Gastroesophageal sphincter (tissue), 4 donors: ENCODE results near the gene CTNND2. TPM values are rescaled to one million over a fixed set of nuclear protein-coding genes. Genes with fewer than 3 reads are reported as not detected.

ENCODE experiments used
- ATAC-seq: fragments of 150-250 bp; one replicate; pipeline ENCODE4 v1.9.1; 2016; ENCODE audit warnings: mild to moderate bottlenecking, moderate library complexity
- H3K27ac ChIP-seq, 4 donors: fragments of 200-600 bp; sonication (generic) in 3 of 4; 1 replicate in 3 of 4; 2 replicates in 1 of 4; pipeline ENCODE4 v1.5.1; 2016 to 2019
- H3K27me3 ChIP-seq: fragments of 200-600 bp; sonication (generic); one replicate; pipeline ENCODE4 v1.5.1; 2019
- H3K36me3 ChIP-seq, 2 donors: fragments of 200-600 bp; sonication (generic); one replicate each; pipeline ENCODE4 v1.5.1; 2019; ENCODE audit warnings: control low read depth in 1 of 2
- H3K4me1 ChIP-seq, 3 donors: fragments of 200-600 bp; sonication (generic); 1 replicate in 2 of 3; 2 replicates in 1 of 3; pipeline ENCODE4 v1.5.1; 2016 to 2019; ENCODE audit warnings: control low read depth in 2 of 3
- H3K4me3 ChIP-seq, 2 donors: fragments of 200-600 bp; sonication (generic); one replicate each; pipeline ENCODE4 v1.5.1; 2019; ENCODE audit warnings: mild to moderate bottlenecking in 1 of 2, moderate library complexity in 1 of 2
- H3K9me3 ChIP-seq, 3 donors: fragments of 200-600 bp; sonication (generic); one replicate each; pipeline ENCODE4 v1.5.1; 2017 to 2019; ENCODE audit warnings: control low read depth in 2 of 3
- CTCF ChIP-seq, 4 experiments: fragments of 200-600 bp in 2 of 4; fragments of 450-650 bp in 2 of 4; sonication (generic) in 1 of 4; IDR thresholded peaks; one replicate each; pipeline ENCODE4 v1.5.1; 2017 to 2019; ENCODE audit warnings: antibody characterized with exemption in 4 of 4, mild to moderate bottlenecking in 2 of 4, moderate library complexity in 2 of 4
- EP300 ChIP-seq: sonication (generic); formaldehyde crosslinking; IDR thresholded peaks from one replicate; pipeline ENCODE4 v1.6.1; 2017; ENCODE audit warnings: antibody characterized with exemption, mild to moderate bottlenecking
- POLR2A ChIP-seq, 2 donors: fragments of 450-650 bp; IDR thresholded peaks; one replicate each; pipeline ENCODE4 v1.6.1; 2017; ENCODE audit warnings: antibody characterized with exemption in 2 of 2, mild to moderate bottlenecking in 2 of 2, moderate library complexity in 1 of 2
- POLR2AphosphoS5 ChIP-seq: sonication (generic); formaldehyde crosslinking; IDR thresholded peaks from one replicate; pipeline ENCODE4 v1.6.1; 2017; ENCODE audit warnings: antibody characterized with exemption
- WGBS, 2 donors: methylation state at CpG; one replicate each; pipeline ENCODE4 v1.1.5; 2018; ENCODE audit warnings: low coverage in 1 of 2; 5-methylcytosine and 5-hydroxymethylcytosine counted together
- total RNA-seq, 4 donors: library from RNA; depleted of rRNA; stranded (reverse); fragments of >200 nt; gene quantifications; one replicate each; pipeline ENCODE4 v1.1.0, GENCODE V29; 2016

CTNND2 gene
- total RNA-seq, 4 donors from 2014 or later = 0.40 to 3.1 (median 1.9) TPM

- 76 to 91% methylated on average over 2 of the region's 2 CpGs for WGBS, 2 donors
Observed at GRCh38 chr5:11898787-11899186, 5.5 kb downstream of the CTNND2 start.

GRCh38 chr5:11897781-11898180 lies 6.5 kb downstream of the CTNND2 start:
- peaks cover 13% of the 10 kb centered on the region for H3K27me3 ChIP-seq
- no peak overlapping the region for H3K27ac ChIP-seq
- no peaks in the 10 kb centered on the region for H3K4me1 ChIP-seq
- no peak for ATAC-seq
- no peaks in the 10 kb centered on the region for H3K36me3 ChIP-seq
- no peak overlapping the region for H3K4me3 ChIP-seq
- TF ChIP-seq CTCF (IDR thresholded peaks at IDR 0.05) (no peak), POLR2A (IDR thresholded peaks at IDR 0.05) (no peak), POLR2AphosphoS5 (no peak), EP300 (no peak)
- peaks cover 0 to 13% (median 0%) of the 10 kb centered on the region in 3 donors for H3K9me3 ChIP-seq

More at GRCh38 chr5:11898787-11899186, 5.5 kb downstream of the CTNND2 start:
- no peak for ATAC-seq
- Histone ChIP-seq H3K9me3 (peaks cover 0 to 13% (median 0%) of the 10 kb centered on the region in 3 donors), H3K4me3 (no peak overlapping the region), H3K27me3 (peaks cover 23% of the 10 kb centered on the region), H3K27ac (no peak overlapping the region), H3K36me3 (no peaks in the 10 kb centered on the region), H3K4me1 (peaks cover 0 to 9% (median 0%) of the 10 kb centered on the region in 3 donors)
- no peak for TF ChIP-seq CTCF (IDR thresholded peaks at IDR 0.05)
- TF ChIP-seq POLR2AphosphoS5 = no peak
- no peak for TF ChIP-seq POLR2A (IDR thresholded peaks at IDR 0.05)
- TF ChIP-seq EP300 = no peak

- no peak overlapping the region for H3K27ac ChIP-seq
- no peak for ATAC-seq
- no peak for TF ChIP-seq CTCF (IDR thresholded peaks at IDR 0.05)
- peaks cover 0 to 13% (median 0%) of the 10 kb centered on the region in 3 donors for H3K9me3 ChIP-seq
- H3K4me3 ChIP-seq = no peak overlapping the region
- no peaks in the 10 kb centered on the region for H3K4me1 ChIP-seq
- 71 to 75% methylated on average over 4 to 5 of the region's 5 CpGs for WGBS, 2 donors
- no peaks in the 10 kb centered on the region for H3K27me3 ChIP-seq
- no peaks in the 10 kb centered on the region for H3K36me3 ChIP-seq
Observed at GRCh38 chr5:11894992-11895391, 9.3 kb downstream of the CTNND2 start.

- no peak for ATAC-seq
- Histone ChIP-seq H3K4me3 (no peak overlapping the region), H3K36me3 (no peaks in the 10 kb centered on the region), H3K27ac (no peak overlapping the region), H3K27me3 (no peaks in the 10 kb centered on the region), H3K4me1 (no peaks in the 10 kb centered on the region), H3K9me3 (peaks cover 0 to 13% (median 0%) of the 10 kb centered on the region in 3 donors)
- WGBS, 2 donors = 68 to 88% methylated on average over 6 of the region's 6 CpGs
- TF ChIP-seq POLR2A (IDR thresholded peaks at IDR 0.05) (no peak), POLR2AphosphoS5 (no peak), CTCF (IDR thresholded peaks at IDR 0.05) (no peak), EP300 (no peak)
Observed at GRCh38 chr5:11892832-11893231, 11.4 kb downstream of the CTNND2 start.

GRCh38 chr5:11890777-11891176 lies 13.5 kb downstream of the CTNND2 start:
- Histone ChIP-seq H3K4me3 (no peak overlapping the region), H3K4me1 (no peaks in the 10 kb centered on the region), H3K36me3 (no peaks in the 10 kb centered on the region), H3K27me3 (no peaks in the 10 kb centered on the region), H3K9me3 (no peaks in the 10 kb centered on the region), H3K27ac (no peak overlapping the region)
- WGBS, 2 donors = 33 to 48% methylated on average over 3 of the region's 3 CpGs
- TF ChIP-seq POLR2AphosphoS5 (no peak), CTCF (IDR thresholded peaks at IDR 0.05) (no peak), POLR2A (IDR thresholded peaks at IDR 0.05) (no peak), EP300 (no peak)
- ATAC-seq = no peak
